Neutrophil (primary cell): ENCODE results near the gene MEF2A.

Source experiments
- H3K27ac ChIP-seq: fragments of 200-600 bp; sonication (generic); 2 replicates; pipeline ENCODE4 v1.5.1; 2016; ENCODE audit warnings: mild to moderate bottlenecking, moderate library complexity
- H3K27me3 ChIP-seq: fragments of 200-600 bp; sonication (generic); 2 replicates; pipeline ENCODE4 v1.6.0; 2016; ENCODE audit warnings: mild to moderate bottlenecking
- H3K36me3 ChIP-seq: fragments of 200-600 bp; sonication (generic); 2 replicates; pipeline ENCODE4 v1.5.1; 2017
- H3K4me1 ChIP-seq, 2 experiments: fragments of 200-600 bp in 1 of 2; sonication (generic) in 1 of 2; 1 replicate in 1 of 2; 2 replicates in 1 of 2; pipeline versions ENCODE4 v1.5.1 to v1.6.1; 2013 to 2016; ENCODE audit warnings: low read depth in 1 of 2, low read length in 1 of 2, mild to moderate bottlenecking in 1 of 2, moderate library complexity in 1 of 2; ENCODE audit not compliant: control insufficient read depth in 1 of 2, insufficient read depth in 1 of 2
- H3K4me3 ChIP-seq, 2 experiments: fragments of 200-600 bp in 1 of 2; sonication (generic) in 1 of 2; 1 replicate in 1 of 2; 2 replicates in 1 of 2; pipeline ENCODE4 v1.5.1; 2013 to 2016; ENCODE audit warnings: low read depth in 1 of 2, low read length in 1 of 2, mild to moderate bottlenecking in 1 of 2, moderate library complexity in 1 of 2
- H3K9me3 ChIP-seq: fragments of 200-600 bp; sonication (generic); 2 replicates; pipeline ENCODE4 v1.5.1; 2016
- TF ChIP-seq, protein P1 (sequence below): fragments of 200-600 bp; sonication (generic); IDR thresholded peaks from 2 replicates; pipeline ENCODE4 v1.5.1; 2016; ENCODE audit warnings: antibody characterized with exemption

MEF2A gene

DNA sequence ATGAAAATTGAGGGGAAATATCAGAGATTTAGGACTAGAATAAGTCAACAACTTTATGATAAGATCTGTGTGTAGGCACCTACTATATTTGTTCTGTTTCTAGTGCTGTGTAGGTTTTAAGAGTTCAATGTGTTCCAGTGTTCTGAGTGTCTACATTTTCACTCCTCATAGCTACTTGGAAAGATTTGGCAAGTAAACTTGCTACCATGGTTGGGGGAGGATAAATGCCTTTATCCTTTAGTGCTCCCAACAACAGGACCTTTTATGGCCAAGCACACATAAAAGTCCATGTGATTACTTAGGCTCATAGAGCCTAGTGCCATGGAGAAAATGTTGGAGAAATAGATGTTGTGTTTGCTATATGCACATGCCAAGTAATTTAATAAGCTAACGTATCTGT lies 103.5 kb downstream of the MEF2A start:
- Histone ChIP-seq H3K36me3 (peaks cover 19% of the 10 kb centered on the region), H3K9me3 (no peaks in the 10 kb centered on the region), H3K4me1 (no peaks in the 10 kb centered on the region), H3K27ac (no peak overlapping the region), H3K4me3 (no peak overlapping the region), H3K27me3 (no peaks in the 10 kb centered on the region)
- TF ChIP-seq, protein P1, sequence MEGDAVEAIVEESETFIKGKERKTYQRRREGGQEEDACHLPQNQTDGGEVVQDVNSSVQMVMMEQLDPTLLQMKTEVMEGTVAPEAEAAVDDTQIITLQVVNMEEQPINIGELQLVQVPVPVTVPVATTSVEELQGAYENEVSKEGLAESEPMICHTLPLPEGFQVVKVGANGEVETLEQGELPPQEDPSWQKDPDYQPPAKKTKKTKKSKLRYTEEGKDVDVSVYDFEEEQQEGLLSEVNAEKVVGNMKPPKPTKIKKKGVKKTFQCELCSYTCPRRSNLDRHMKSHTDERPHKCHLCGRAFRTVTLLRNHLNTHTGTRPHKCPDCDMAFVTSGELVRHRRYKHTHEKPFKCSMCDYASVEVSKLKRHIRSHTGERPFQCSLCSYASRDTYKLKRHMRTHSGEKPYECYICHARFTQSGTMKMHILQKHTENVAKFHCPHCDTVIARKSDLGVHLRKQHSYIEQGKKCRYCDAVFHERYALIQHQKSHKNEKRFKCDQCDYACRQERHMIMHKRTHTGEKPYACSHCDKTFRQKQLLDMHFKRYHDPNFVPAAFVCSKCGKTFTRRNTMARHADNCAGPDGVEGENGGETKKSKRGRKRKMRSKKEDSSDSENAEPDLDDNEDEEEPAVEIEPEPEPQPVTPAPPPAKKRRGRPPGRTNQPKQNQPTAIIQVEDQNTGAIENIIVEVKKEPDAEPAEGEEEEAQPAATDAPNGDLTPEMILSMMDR, result no peak

GRCh38 chr15:99671926-99672635 lies 106.3 kb downstream of the MEF2A start:
- Histone ChIP-seq H3K4me1 (no peaks in the 10 kb centered on the region), H3K27ac (no peak overlapping the region)
- TF ChIP-seq, protein P1, result no peak

DNA sequence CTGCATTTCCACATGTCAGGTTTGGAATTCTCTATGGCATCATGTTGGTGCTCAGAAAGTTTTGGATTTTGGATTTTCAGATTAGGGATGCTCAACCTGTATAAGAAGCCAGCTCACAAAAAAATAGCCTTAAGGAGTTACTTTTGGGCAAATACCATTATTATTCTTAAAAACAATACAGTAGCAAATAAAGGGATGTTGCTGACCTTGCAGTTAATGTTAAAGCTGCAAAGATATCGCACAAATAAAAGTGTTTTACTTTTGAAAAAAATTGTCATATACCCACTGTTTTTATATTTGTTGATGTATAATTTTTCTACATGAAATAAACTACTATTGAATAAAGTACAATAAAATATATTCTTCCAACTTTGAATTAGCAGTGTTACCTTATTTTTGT lies 107.3 kb downstream of the MEF2A start:
- H3K27ac ChIP-seq, result no peak overlapping the region
- H3K9me3 ChIP-seq, result no peaks in the 10 kb centered on the region
- H3K27me3 ChIP-seq, result no peaks in the 10 kb centered on the region
- peaks cover 47% of the 10 kb centered on the region for H3K36me3 ChIP-seq
- H3K4me1 ChIP-seq, result no peaks in the 10 kb centered on the region
- H3K4me3 ChIP-seq, result no peak overlapping the region
- TF ChIP-seq, protein P1, result no peak

More at GRCh38 chr15:99671926-99672635, 106.3 kb downstream of the MEF2A start:
- H3K36me3 ChIP-seq, result peaks cover 47% of the 10 kb centered on the region
- no peaks in the 10 kb centered on the region for H3K27me3 ChIP-seq
- no peaks in the 10 kb centered on the region for H3K9me3 ChIP-seq
- no peak overlapping the region for H3K4me3 ChIP-seq

DNA sequence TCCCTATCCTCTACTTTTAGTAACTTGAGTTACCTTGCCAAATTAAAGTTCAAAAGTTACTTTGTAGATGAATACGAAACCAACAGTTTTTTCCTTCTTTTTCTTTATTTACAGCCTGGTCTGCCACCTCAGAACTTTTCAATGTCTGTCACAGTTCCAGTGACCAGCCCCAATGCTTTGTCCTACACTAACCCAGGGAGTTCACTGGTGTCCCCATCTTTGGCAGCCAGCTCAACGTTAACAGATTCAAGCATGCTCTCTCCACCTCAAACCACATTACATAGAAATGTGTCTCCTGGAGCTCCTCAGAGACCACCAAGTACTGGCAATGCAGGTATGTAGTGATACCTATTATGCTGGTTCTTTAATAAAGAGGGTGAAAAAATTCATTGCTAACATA lies 108.5 kb downstream of the MEF2A start:
- no peak overlapping the region for H3K4me3 ChIP-seq
- no peak overlapping the region for H3K27ac ChIP-seq
- H3K36me3 ChIP-seq, result peaks cover 58% of the 10 kb centered on the region
- no peaks in the 10 kb centered on the region for H3K9me3 ChIP-seq
- H3K4me1 ChIP-seq, result no peaks in the 10 kb centered on the region
- TF ChIP-seq, protein P1, result no peak
- no peaks in the 10 kb centered on the region for H3K27me3 ChIP-seq

GRCh38 chr15:99677540-99678134 lies 111.9 kb downstream of the MEF2A start:
- Histone ChIP-seq H3K4me3 (no peak overlapping the region), H3K36me3 (peaks cover 44% of the 10 kb centered on the region), H3K27me3 (no peaks in the 10 kb centered on the region), H3K27ac (no peak overlapping the region), H3K9me3 (no peaks in the 10 kb centered on the region), H3K4me1 (no peaks in the 10 kb centered on the region)
- TF ChIP-seq, protein P1, result no peak
